Renal pelvis (tissue), 4 donors: Measurements from ENCODE around the gene HSPA12B. TPM values are rescaled to one million over a fixed set of nuclear protein-coding genes. Genes with fewer than 3 reads are reported as not detected.

Experiments used
- DNase-seq: peaks from one replicate; pipeline ENCODE4 v3.0.0-alpha.2; 2013
- polyA plus RNA-seq, 3 donors: library from polyadenylated mRNA; unstranded; fragments of 120-200 nt; gene quantifications; one replicate each; pipeline ENCODE4 v1.2.1, GENCODE V29; 2013; ENCODE audit not compliant: insufficient read length in 3 of 3

HSPA12B gene
- polyA plus RNA-seq, 3 donors: 11.8 to 19.1 (median 15.7) TPM

DNA sequence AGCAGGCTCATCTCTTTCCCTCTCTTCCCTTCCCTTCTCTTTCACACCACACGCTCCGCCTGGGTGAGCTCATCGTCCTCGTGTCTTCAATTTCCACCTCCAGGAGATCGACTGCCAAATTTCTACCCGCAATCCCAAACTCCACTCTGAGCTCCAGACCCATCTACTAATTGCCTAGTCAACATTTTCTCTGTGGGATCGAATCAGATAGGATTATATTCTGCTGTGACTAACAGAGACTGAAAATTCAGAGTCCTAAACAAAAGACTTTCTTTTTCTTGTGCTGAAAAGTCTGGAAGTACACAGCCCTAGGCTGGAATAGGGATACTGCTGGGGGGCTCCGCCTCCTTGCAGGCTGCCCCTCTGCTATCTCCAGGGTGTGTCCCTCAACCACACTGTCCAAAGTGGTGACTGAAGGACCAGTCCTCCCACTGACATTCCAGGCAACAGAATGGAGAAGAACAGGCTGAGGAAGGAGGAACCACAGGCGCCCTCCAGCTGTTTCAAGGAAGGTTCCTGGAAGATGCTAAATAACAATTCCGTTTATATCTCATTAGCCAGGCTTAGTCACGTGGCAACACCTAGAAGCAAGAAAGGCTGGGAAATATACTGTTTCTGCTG is 5.0 kb upstream of the HSPA12B start:
- DNase-seq: no peak

- DNase-seq: no peak
These were observed 4.1 kb upstream of the HSPA12B start for GRCh38 chr20:3728354-3728753.

GRCh38 chr20:3728876-3729275 is 3.6 kb upstream of the HSPA12B start:
- no peak for DNase-seq

GRCh38 chr20:3729378-3729777 is 3.1 kb upstream of the HSPA12B start:
- DNase-seq: no peak

GRCh38 chr20:3729811-3730540 is 2.5 kb upstream of the HSPA12B start:
- DNase-seq: no peak

- DNase-seq: no peak
These were observed 1.4 kb upstream of the HSPA12B start for GRCh38 chr20:3730803-3731672.

DNA sequence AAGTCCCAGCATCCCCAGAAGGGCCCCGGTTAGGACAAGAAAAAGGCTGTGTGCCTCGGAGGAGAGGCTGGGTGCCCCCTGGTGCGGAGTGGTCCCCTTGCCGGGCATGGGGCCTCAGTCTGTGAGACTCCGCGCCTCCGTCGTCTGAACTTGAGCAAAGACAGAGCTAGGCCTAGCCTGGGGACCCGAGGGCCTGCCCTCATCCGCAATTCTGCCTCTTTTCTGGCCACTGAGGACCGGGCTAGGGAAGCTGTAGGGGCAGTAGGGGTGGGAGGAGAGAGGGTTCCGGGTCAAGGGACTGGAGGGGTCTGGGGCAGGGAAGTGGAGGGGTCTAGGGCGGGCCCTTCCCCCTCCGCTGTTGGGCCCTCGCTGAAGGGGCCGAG is 550 bp upstream of the HSPA12B start:
- DNase-seq: no peak

DNA sequence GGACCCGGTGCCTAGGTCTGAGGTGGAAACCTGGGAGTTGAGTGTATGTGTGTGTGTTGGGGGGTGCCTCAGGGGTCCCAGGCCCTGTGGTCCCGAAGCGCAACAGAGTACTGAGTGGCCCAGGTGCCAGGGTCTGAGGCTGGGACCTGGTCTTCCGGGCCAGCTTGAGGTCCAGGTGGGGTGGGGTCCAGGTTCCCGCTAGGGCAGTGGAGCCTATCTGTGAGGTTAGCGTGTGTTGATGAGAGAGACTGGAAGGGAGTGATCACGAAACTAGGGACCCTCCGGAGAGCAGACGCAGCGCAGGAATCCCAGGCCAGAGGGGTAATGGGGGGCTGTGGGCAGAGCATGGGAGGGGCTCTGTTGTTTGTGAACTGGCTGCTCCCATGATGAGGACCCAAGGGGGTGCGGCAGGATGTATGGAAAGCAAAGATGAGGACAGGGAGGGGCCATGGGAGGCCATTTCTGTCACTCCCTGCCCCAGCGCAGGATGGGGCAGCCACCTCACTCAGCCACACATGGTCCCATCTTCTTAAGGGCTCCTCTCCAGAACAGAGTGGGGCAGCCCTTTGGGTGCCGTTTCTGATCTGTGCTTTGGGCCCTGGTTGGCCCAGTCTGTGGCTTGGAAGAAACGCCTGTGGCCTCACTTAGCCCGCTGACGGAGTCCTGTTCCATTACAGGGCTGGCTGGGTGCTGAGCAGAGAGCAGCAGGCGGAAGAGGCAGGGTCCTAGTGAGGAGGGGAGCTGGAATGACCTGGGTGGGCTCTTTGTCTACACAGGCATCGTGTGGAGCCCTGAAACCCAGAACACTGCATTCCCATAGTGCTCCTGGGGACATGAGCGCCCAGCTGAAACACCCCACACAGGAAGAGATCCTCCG is 872 bp downstream of the HSPA12B start:
- DNase-seq: no peak

DNA sequence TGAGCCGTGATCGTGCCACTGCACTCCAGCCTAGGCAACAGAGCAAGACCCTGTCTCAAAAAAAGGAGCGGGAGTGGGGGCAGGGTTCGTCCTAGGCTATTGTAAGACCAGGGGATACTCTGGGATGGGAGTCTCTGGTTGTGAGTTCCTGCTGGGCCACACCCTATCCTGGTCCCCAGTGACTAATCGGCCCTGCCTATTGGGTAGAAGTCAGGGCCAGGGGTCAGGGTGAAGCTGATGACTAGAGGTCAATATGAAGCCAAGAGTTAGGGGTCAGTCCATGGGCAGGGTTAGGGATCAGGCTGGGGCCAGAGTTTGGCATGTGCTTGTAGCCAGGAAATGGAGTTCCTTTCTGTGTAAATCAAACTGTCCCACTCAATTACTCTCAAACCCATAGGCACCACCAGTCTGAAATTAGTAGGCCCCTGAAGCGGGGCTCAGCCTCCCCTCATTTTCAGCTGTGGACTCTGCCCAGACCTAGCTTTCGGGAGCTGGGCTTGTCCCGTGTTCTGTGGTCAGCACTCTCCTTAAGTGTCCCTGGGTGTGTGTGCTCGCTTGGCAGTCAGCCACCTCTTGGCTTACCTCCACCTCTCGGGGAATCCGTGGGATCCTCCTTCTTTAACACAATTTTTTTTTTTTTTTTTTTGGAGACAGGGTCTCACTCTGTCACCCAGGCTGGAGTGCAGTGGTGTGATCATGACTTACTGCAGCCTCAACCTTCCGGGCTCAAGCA is 1.8 kb downstream of the HSPA12B start:
- no peak for DNase-seq

GRCh38 chr20:3735768-3736167 is 3.3 kb downstream of the HSPA12B start:
- DNase-seq: no peak

- DNase-seq: no peak
These were observed 5.9 kb downstream of the HSPA12B start for GRCh38 chr20:3738111-3739053.

- DNase-seq: no peak
These were observed 6.8 kb downstream of the HSPA12B start for GRCh38 chr20:3739054-3739925.

DNA sequence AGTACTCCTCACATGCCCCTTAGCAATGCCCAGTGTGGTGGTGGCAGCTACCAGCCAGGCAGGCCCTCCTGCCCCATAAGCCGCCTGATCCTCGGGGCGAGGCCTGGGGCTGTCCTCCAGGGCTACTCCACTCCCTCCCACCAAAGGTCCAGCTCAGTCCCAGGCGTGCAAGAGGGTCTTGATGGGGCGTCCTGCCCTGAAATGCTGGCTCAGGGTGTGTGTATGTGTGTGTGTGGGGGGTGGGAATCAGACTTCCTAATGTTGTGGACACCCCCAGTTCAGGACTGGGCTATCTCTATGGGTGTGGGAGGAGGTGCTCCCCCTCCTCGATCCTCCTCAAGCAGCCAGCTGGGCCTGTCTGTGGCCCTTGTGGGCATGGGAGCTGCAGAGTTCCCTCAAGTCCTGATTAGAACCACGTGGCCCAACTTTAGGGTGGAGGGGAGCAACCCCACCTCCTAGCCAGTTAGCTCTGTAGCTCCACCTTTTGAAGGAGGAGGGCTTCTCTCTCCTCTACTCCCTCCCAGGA is 7.5 kb downstream of the HSPA12B start:
- no peak for DNase-seq

GRCh38 chr20:3740615-3741301 is 8.3 kb downstream of the HSPA12B start:
- no peak for DNase-seq

GRCh38 chr20:3741836-3742458 is 9.5 kb downstream of the HSPA12B start:
- DNase-seq: no peak

DNA sequence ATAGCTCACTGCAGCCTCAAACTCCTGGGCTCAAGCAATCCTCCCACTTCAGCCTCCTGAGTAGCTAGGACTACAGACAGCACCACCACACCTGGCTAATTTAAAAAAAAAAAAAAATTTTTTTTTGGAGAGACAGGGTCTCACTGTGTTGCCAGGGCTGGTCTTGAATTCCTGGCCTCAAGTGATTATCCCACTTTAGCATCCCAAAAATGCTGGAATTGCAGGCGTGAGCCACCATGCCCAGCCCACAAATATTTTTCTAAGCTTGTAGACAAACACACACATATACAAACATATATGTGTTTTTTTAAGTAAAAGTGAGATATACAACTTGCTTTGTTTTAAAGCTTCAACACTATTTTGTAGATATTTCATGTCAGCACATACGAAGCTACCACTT is 10.8 kb downstream of the HSPA12B start:
- DNase-seq: no peak

GRCh38 chr20:3744037-3744436 is 11.6 kb downstream of the HSPA12B start:
- no peak for DNase-seq
